Thoracic aorta (tissue), 2 donors: ENCODE data around the gene POLR2E. TPM values are rescaled to one million over a fixed set of nuclear protein-coding genes. Genes with fewer than 3 reads are reported as not detected.

ENCODE experiments used
- ATAC-seq: fragments of 150-250 bp; one replicate; pipeline ENCODE4 v1.8.0; 2017; ENCODE audit warnings: low read depth; ENCODE audit not compliant: insufficient number of reproducible peaks, low FRiP score
- DNase-seq: peaks from one replicate; pipeline ENCODE4 v3.0.0-alpha.2; 2020; ENCODE audit warnings: low spot score
- H3K27ac ChIP-seq, 2 donors: fragments of 200-600 bp; sonication (generic); 1 replicate in 1 of 2; 2 replicates in 1 of 2; pipeline ENCODE4 v1.5.1; 2016; ENCODE audit warnings: mild to moderate bottlenecking in 2 of 2, moderate library complexity in 2 of 2
- H3K27me3 ChIP-seq: fragments of 200-600 bp; sonication (generic); replicated peaks from 2 replicates; pipeline ENCODE4 v1.6.0; 2016; ENCODE audit warnings: mild to moderate bottlenecking; ENCODE audit not compliant: insufficient read depth
- H3K36me3 ChIP-seq: fragments of 200-600 bp; sonication (generic); one replicate; pipeline ENCODE4 v1.5.1; 2016
- H3K4me1 ChIP-seq, 2 donors: fragments of 200-600 bp; sonication (generic); 1 replicate in 1 of 2; 2 replicates in 1 of 2; pipeline versions ENCODE4 v1.5.1 to v1.6.0; 2016; ENCODE audit warnings: low read depth in 2 of 2, mild to moderate bottlenecking in 1 of 2; ENCODE audit not compliant: control insufficient read depth in 1 of 2
- H3K4me3 ChIP-seq: fragments of 200-600 bp; sonication (generic); 2 replicates; pipeline ENCODE4 v1.5.1; 2016; ENCODE audit warnings: mild to moderate bottlenecking
- H3K9me3 ChIP-seq: fragments of 200-600 bp; sonication (generic); 2 replicates; pipeline ENCODE4 v1.5.1; 2016
- CTCF ChIP-seq: fragments of 200-600 bp; sonication (generic); IDR thresholded peaks from one replicate; pipeline ENCODE4 v1.5.1; 2019; ENCODE audit warnings: antibody characterized with exemption
- total RNA-seq, 2 donors: library from RNA; depleted of rRNA; stranded (reverse); fragments of >200 nt; gene quantifications; one replicate each; pipeline versions ENCODE4 v1.1.0 to v1.2.3, GENCODE V29; 2016

Gene POLR2E
- total RNA-seq, 2 donors from 2014 or later = 129 to 149 TPM

DNA sequence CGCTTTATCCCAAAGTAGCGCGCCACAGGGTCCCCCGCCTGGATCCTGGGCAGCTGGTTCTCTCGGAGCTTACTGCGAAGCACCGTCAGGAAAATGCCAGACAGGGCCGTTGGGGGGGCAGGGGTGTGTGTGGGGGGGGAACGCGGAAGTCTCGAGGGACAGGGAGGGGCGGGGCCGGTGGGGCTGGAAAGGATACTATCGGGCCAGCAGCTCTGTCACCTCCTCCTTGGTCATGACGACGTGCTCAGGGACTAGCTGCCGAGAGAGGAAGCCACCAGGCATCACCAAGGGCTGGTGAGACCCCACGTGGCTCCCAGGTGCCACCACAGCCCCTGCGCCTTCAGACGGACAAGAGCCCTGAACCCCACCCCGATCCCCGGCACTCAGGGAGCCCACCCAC, 5.3 kb downstream of the POLR2E start:
- H3K27me3 ChIP-seq = no peaks in the 10 kb centered on the region
- H3K36me3 ChIP-seq = peaks cover 9% of the 10 kb centered on the region
- ATAC-seq (no peak), DNase-seq (no peak)
- H3K4me1 ChIP-seq = peaks cover 10 to 16% of the 10 kb centered on the region in 2 donors
- H3K4me3 ChIP-seq = no peak overlapping the region
- TF ChIP-seq CTCF = no peak
- H3K9me3 ChIP-seq = no peaks in the 10 kb centered on the region
- no peak overlapping the region for H3K27ac ChIP-seq

DNA sequence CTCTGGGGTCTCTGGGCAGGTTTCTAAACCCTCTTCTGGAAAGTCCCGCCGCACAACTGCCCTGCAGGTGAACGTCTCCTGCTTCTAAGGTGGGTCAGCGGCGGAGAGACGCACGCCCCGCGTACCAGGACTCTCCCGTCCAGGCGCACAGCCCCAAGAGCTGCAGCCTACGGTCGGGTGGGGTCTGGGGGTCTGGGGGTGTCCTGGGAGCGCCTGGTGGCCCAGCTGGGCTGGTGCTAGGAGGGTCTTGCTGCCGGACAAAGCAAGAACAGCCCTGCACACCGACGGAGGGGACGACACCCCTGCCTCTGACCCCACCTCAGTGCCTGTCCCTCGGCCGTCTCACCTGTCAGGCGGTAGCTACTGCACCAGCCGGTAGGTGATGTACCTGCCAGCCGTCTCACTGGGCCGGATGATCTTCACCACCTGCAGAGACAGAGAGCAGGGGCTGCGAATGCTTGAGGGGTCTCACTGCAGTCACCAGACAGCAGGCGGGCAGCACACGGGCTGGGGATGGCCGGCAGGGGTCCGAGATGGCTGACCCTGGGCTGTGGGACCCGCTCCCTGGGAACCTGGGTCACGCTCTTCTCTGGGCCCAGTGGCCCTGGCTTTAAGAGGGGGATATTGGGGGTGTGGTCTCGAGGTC, 5.9 kb downstream of the POLR2E start:
- DNase-seq (no peak), ATAC-seq (no peak)
- Histone ChIP-seq H3K9me3 (no peaks in the 10 kb centered on the region), H3K27me3 (no peaks in the 10 kb centered on the region), H3K36me3 (peaks cover 9% of the 10 kb centered on the region), H3K27ac (no peak overlapping the region), H3K4me1 (peaks cover 7 to 12% of the 10 kb centered on the region in 2 donors), H3K4me3 (no peak overlapping the region)
- no peak for TF ChIP-seq CTCF

DNA sequence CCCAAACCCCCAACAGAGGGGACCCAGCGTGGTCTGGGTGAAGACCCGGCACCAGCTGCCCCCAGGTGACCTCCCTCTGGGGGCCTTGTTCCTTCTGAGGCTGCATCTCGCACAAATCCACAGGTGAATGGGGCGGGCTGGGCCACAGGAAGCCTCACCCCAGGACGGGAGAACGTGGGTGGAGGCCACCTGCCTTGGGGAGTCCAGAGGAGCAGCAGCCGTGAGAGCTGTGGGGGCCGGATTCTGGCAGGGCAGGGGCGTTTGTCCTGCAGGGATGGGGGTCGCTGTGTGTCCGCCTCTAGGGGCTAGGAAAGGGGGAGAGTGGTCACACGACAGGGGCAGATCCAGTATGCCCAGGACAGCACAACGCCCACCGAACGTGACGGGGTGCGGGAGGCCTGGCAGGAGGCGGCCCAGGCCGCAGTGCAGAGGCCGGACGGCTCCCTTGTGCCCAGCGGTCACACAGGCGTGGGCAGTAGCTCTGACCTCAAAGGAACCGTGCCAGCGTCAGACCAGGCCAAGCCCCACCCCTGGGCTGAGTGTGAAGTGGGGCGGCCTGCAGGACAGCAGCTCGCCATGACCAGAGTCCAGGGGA, 6.7 kb downstream of the POLR2E start:
- ATAC-seq (no peak), DNase-seq (no peak)
- Histone ChIP-seq H3K36me3 (peaks cover 9% of the 10 kb centered on the region), H3K4me3 (no peak overlapping the region), H3K9me3 (no peaks in the 10 kb centered on the region), H3K27ac (peak overlapping the region in 1 of 2 donors; percentile 12), H3K4me1 (peaks cover 0 to 5% of the 10 kb centered on the region in 2 donors), H3K27me3 (no peaks in the 10 kb centered on the region)
- TF ChIP-seq CTCF = no peak

GRCh38 chr19:1087813-1088415, 7.3 kb downstream of the POLR2E start:
- H3K27me3 ChIP-seq = no peaks in the 10 kb centered on the region

More at GRCh38 chr19:1087813-1088415, 7.3 kb downstream of the POLR2E start:
- H3K4me1 ChIP-seq = no peaks in the 10 kb centered on the region
- peaks cover 4% of the 10 kb centered on the region for H3K36me3 ChIP-seq
- ATAC-seq = no peak
- no peak overlapping the region for H3K4me3 ChIP-seq
- peak overlapping the region in 1 of 2 donors; percentile 12 for H3K27ac ChIP-seq
- TF ChIP-seq CTCF = no peak
- no peaks in the 10 kb centered on the region for H3K9me3 ChIP-seq
- DNase-seq = no peak
